GM12872 (cell line): ENCODE measurements around the gene NFATC2.

Source experiments
- TF ChIP-seq, protein P1 (sequence below): IDR thresholded peaks from 3 replicates; pipeline ENCODE4 v1.5.1; 2011; ENCODE audit warnings: low read depth, mild to moderate bottlenecking, low read length, moderate library complexity; ENCODE audit not compliant: insufficient read depth

Gene NFATC2

DNA sequence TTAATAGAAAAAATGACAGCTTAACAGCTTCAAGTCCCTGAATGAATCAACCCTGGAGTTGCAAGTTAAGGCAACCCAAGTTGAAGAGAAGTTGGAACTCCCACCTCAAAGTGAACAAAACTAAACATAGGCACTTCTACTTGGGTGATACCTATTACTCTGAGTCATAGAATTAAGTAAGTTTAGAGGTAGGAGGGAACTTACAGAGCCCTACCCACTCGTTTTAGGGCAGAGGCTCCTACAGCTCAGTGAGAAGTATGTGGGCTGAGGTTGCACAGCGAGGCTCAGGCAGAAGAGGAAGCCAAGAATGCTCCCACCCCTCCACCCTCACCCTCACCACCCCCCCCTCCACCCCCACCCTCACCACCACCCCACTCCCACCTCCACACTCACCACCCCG is 42.2 kb downstream of the NFATC2 start:
- TF ChIP-seq, protein P1, sequence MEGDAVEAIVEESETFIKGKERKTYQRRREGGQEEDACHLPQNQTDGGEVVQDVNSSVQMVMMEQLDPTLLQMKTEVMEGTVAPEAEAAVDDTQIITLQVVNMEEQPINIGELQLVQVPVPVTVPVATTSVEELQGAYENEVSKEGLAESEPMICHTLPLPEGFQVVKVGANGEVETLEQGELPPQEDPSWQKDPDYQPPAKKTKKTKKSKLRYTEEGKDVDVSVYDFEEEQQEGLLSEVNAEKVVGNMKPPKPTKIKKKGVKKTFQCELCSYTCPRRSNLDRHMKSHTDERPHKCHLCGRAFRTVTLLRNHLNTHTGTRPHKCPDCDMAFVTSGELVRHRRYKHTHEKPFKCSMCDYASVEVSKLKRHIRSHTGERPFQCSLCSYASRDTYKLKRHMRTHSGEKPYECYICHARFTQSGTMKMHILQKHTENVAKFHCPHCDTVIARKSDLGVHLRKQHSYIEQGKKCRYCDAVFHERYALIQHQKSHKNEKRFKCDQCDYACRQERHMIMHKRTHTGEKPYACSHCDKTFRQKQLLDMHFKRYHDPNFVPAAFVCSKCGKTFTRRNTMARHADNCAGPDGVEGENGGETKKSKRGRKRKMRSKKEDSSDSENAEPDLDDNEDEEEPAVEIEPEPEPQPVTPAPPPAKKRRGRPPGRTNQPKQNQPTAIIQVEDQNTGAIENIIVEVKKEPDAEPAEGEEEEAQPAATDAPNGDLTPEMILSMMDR, result no peak

DNA sequence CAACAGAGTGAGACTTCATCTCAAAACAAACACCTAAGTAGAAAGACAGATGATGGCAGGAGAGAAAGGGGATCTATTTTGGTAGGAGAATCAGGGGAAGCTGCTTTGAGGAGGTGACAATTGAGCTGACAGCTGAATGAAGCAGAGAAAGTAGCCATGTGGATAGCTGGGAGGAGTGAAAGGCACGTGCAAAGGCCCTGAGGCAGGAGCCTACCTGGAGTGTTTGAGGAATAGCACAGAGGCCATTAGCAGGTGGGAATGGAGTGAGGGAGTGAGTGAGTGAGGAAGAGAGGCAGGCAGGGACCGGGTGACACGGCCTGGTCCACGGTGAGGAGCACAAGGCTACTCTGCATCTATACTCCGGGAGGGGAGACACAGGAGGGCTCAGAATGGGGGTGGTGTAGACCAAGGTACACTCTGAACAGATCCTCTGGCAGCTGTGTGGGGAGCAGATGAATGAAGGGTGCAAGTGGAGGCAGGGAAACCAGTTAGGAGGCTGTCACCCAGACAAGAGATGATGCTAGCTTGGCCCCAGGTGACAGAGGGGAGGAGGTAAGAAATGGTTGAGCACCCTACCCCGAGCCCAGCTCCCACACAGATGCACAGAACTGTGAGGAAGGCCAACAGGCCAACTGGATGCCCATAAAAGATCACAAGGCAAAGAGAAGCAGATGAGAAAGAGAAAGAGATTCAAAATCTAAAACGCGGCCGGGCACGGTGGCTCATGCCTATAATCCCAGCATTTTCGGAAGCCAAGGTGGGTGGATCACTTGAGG is 43.6 kb downstream of the NFATC2 start:
- TF ChIP-seq, protein P1, result no peak

DNA sequence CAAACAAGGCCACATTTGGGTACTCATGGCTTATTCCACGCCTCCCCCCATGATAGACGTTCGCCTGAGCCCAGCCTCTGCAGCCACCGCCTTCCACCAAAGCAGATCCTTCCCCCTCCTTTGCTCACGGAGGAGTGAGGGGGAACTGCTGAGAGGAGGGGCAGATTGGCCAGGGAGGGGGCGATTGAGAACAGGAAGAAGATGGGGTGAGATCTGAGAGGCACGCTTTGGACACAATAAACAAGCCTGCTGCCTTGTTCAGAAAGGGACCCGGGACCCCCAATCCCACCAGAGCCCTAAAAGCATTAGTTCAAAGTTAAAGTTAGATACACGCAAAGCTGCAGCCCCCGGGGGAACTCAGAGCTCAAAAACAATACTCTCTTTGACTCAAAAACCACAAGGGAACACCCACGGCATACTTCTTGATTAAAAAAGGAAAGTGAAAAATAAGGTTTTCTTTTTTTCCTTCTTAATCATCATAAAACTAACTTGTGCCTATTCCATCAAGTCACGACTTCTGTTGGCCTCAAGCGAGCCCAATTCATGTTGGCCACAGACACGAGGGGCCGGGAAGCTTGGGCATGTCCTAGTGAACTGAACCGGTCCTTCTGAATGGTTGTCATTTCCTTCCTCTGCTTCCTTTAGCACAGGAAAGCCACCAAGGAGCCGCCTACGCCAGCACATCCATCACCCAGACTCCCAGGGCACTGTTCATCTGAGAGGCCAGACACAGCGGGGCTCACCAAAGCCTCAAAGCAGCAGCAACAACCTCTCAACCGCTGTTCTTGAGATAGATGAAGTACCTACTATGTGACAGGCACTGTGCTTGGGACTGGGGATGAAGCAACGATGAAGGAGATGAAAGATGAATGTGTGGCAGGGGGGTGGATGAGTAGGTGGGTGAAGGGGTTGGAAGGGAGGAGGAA is 44.7 kb downstream of the NFATC2 start:
- TF ChIP-seq, protein P1, result no peak

DNA sequence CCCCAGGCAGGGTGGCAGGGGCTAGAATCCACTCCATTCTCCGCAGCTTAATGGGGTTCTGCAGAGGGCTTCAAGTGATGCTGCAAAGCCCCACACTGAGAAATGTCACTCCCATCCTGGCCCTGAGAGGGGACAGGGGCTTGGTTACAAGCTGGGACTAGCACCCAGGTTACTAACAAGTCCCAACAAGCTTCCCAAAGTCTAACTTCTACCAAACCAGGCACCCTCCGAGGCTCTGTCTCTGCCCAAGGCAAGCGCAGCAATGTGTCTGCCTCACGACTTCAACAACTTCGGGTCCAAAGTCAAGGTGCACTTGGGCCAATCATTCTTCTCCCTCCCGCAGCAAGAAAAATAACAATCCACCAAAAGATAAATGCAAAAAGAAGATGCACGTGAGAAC is 45.6 kb downstream of the NFATC2 start:
- TF ChIP-seq, protein P1, result no peak

DNA sequence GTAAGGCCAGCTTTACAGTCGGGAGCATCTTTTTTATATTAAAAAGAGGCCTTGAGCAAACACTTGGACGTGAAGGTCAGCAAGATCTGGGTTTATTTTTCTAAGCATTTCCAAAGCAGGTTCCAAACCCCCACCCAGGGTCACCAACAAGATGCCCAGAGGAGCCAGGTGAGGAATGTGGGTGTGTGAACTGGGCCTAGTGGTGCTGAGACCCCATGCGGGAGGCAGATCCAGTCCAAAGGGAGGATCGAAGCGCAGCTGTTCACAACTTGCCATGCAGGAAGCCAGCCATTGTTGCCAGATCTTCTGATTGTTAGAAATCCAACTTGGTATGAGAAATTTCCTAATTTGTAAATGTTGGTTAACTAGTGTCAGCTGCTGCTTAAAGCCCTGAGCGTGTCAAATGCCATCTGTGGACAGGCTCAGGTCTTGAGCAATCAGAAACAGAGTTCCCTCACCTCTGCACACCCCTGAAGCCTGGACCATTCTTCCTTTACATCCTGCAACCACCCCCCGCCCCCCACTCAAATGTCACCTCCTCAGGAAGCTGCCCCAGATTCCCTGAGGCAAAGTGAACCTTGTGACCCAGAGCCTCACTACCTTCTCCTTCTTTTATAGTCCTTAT is 46.5 kb downstream of the NFATC2 start:
- TF ChIP-seq, protein P1, result no peak

DNA sequence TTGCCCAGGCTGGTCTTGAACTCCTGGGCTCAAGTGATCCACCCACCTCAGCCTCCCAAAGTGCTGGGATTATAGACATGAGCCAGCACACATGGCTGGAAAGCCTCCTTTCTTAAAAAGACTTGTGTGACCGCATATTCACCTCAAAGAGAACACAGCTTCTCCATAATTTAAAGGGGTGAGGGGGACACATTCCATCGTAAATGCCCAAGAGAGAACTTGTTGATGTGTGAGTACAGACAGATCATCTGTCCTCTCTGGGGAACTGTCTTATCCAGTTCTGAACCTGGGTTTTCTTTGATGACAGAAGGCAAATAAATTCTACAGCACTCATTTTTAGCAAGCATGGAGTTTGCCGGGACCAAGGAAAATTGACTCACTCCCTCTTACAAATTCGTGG is 47.2 kb downstream of the NFATC2 start:
- TF ChIP-seq, protein P1, result no peak
